GM18517 (cell line): ENCODE data around the gene NUTM2E.
"Not testable (repeated sequence)": the region's sequence is repeated elsewhere in the genome, so short reads cannot be mapped to it uniquely, and the experiment has no call there.

Source experiments
- ATAC-seq: cut with Tn5 transposase; IDR thresholded peaks from one replicate; pipeline ENCODE4 v1.9.1; 2021; ENCODE audit warnings: mild to moderate bottlenecking, moderate library complexity; ENCODE audit not compliant: unreplicated experiment

Gene NUTM2E

DNA sequence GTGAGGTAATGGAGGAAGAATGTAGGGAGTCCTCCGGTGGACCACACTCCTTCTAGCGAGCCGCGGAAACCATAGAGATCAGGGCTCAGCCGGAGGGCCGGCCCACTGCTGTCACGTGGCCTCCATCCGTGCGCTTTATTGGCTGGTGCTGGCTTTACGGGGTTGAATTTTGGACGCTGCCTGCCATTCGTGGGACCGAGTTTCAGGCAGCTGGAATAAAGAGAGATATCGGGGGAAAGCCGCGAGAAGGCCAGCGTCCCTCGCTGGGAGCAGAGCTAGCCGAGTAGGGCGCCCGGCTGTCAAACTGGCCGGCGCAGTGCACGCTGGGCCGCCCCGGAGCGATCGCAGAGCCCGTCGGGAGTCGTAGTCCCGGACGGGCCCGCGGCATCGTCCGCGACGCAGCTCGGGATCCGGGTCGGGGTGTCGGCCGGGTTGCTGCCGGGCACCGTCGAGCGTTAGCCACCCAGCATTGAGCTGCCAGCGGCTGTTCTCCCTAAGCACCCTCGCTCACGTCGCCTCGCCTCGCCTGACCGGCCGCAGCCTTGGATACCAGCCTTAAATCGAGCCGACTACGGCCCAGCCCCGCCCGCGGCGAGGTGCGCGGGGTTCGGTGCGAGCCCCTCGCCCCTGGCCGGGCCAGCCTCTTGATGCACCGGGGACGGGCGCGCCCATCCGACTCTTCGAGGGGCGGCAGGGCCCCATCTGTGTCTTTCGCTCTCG is at the start of gene NUTM2E:
TSS of gene NUTM2E (plus strand) at position 244 of the 720 bp plus-strand sequence. CDS start 15,002 bp downstream, outside the sequence.
- peak; percentile 97 for ATAC-seq

DNA sequence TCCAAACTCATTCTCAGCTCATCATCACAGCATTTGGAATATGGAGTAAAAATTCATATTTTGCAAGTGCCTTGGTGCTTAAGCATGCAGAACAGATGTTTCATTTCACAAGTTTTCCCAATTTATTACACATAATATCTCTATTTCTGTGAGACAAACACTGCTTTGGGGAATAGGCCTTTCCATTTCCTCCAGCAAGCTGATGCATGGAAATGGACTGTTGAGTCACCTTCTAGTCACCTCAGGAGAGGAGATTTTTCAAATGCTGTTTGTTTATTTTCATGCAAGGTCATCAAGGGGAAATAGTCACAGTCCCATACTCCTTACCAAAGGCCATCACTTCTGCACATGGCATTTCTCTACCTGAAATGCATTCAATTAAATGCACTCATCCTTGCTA is 48.5 kb upstream of the NUTM2E start:
- not testable (repeated sequence) for ATAC-seq

DNA sequence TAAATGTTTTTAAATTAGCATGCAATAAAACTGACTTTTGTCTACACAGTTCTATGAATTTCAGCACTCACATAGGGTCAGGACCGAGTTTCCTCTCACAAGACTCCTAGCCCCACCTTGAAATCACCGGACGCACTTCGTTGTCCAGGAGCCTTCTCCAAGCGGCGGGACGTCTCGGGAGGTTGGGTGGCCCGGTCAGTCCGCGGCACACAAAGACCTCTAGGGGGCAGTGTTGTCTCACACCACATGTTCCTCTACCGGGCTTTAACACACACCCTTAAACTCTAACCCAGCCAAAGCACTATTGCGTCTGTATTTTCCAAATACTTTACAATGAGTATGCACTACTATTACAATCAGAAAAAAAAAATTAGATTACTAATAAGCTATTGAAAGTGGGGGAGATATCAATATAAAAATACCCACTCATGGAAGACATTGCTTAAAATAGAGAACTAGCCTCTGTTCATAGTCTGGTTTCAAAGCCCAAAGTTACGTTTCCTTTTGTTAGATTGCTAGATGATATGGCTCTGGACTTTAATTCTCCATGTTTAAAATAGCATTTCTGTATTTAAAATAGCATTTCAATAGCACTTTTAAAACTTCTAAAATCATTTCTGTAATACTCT is 47.1 kb upstream of the NUTM2E start:
- ATAC-seq = peak; percentile 87

- not testable (repeated sequence) for ATAC-seq
These were observed 46.5 kb upstream of the NUTM2E start for GRCh38 chr10:79779992-79780391.

- ATAC-seq = not testable (repeated sequence)
These were observed 45.0 kb upstream of the NUTM2E start for GRCh38 chr10:79781584-79781983.

DNA sequence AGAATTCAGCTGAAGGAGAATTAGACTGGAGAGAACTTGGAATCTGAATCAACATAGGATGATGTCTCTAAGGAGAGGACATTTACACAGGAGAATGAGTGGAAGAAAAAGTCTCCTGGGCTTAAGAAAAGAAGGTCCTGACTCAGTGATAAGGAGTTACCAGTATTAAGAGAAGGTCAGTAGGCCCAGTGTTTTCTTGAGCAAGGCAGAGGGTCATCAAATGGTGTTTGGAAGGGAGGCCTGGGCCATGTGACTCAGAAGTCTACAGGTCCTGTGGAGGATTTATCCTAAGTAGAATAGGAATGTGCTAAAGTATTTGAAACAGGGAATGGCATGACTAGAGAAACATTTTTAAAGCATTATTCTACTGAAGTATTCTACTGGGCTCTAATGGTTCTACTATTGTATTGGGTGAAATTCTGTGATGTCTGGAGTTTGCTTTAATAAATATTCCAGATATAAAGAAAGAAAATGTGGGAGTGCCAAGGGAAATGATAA is 39.0 kb upstream of the NUTM2E start:
- ATAC-seq = not testable (repeated sequence)

DNA sequence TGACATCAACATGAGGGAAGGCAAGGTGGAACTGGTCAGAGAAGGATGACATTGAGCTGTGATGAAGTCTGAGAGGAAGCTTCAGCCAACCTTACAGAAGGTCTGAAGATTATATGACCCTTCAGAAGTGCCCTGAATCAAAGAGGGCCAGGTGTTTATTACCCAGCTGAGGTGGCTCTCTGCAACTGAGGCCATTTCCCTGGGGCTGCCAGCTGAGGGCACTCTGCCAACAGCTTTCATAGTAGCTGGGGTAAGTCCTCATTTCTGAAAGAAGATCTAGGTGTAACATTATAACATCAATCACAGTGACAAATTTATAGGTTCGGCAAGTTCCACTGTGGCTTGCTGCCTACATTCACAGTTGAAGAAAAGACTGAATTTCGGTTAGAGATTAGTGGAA is 37.2 kb upstream of the NUTM2E start:
- ATAC-seq = not testable (repeated sequence)

- not testable (repeated sequence) for ATAC-seq
These were observed 34.5 kb upstream of the NUTM2E start for GRCh38 chr10:79791906-79792517.

- not testable (repeated sequence) for ATAC-seq
These were observed 27.2 kb upstream of the NUTM2E start for GRCh38 chr10:79799337-79799736.

- not testable (repeated sequence) for ATAC-seq
These were observed 20.7 kb upstream of the NUTM2E start for GRCh38 chr10:79805857-79806256.

DNA sequence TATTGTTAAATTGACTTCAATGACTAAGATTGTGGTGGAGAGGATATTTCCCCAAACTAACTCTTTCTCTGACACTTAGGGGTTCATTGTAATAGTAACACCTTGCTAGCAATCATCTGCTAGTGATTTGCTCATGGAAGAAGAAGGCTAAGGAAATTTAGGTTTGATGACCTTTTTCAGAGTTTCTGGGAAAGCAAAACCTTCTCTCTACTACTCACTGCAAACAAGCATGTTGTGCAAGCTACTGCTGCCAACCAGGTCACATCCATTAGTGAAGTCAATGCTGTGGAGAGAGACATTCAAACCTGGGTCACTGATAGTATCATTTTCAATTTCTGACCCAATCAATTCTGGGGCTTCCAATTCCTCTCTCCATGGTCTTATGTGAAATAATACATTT is 14.6 kb upstream of the NUTM2E start:
- not testable (repeated sequence) for ATAC-seq

GRCh38 chr10:79816290-79816689 is 10.2 kb upstream of the NUTM2E start:
- not testable (repeated sequence) for ATAC-seq

DNA sequence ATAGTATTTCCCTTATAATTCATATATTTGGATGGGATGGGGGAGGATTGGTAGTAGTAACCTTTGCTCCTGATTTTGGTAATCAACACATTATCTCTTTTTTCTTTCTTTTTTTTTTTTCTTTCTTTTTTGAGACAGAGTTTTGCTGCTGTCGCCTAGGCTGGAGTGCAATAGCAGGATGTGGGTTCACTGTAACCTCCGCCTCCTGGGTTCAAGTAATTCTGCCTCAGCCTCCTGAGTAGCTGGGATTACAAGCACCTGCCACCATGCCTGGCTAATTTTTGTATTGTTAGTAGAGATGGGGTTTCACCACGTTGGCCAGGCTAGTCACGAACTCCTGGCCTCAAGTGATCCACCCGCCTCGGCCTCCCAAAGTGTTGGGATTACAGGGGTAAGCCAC is 3.2 kb upstream of the NUTM2E start:
- ATAC-seq = not testable (repeated sequence)

GRCh38 chr10:79825587-79826011 is 940 bp upstream of the NUTM2E start:
- ATAC-seq = peak; percentile 4

- ATAC-seq = not testable (repeated sequence)
These were observed 426 bp upstream of the NUTM2E start for GRCh38 chr10:79826131-79826495.

- not testable (repeated sequence) for ATAC-seq
These were observed 7.3 kb downstream of the NUTM2E start for GRCh38 chr10:79833833-79834232.

DNA sequence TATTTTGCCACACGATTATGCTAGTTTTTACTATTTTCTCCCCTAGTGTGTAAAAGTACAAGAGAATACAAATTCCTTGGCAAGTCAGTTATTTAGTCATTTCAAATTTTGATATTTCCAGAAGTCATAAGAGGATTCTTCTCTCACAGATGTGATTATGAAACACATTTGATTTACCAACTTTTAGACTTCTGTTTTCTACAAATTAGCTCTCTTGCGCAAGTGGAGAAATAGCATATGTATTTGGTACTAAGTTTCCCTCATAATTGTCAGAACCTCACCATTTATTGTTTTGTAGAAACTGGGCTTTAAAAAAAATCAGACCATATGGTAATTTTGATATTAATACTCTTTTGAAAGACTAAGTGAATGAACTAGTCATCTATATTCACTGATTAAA is 9.4 kb downstream of the NUTM2E start:
- ATAC-seq = not testable (repeated sequence)

DNA sequence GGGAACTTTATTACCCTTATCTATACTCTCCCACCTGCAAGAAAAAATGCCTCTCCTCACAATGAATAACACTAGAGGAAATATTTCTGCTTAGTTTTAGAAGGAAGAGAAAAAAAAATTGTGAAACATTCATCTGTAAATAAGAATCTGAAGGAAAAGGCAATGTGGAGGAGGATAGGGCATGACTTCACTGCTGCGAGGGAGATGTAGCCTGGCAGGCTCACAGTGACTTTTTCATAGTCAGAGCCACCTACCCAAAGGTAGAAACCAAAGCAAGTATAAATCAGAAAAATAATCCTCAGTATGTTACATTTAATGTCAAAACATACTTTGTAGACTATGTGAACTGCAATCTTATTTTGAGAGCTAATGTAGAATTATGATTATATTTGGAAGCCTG is 10.4 kb downstream of the NUTM2E start:
- ATAC-seq = not testable (repeated sequence)

DNA sequence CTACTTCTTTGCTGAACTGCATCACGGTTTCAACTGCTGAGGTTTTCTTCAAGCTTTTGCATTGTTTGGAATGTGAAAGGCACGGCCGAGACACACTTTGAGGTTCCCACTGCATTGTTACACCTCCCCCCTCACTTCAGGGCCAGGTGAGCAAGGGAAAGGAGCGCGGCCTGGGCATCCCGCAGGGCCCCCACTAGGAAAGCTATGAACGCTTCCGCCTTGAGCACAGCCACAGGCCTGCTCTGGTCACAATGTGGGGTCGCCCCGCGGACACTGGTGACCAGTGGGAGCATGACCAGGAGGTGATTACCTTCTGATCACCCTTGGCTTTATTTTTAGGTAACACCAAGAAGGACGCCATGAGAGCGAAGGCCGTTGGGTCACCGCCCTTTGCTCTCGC is 11.9 kb downstream of the NUTM2E start:
- ATAC-seq = not testable (repeated sequence)

GRCh38 chr10:79853191-79853854 is 26.8 kb downstream of the NUTM2E start:
- ATAC-seq = not testable (repeated sequence)

DNA sequence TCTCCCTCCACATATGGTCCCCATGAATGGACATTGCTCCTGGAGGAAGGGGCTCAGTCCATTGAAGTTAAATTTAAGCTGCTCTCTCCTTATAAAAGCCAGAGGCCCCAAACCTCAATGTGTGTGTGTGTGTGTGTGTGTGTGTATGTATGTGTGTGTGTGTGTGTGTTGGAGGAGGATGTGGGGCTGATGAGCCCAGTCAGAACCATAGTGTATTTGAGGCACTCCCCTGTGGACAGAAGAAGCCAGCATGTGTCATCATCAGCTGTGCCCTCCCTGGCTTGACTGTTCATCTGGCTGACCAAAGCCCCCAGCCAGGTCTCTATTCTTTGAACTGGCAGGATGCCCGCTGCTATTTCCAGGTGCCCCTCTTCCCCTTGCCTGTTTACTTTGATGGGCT is 35.7 kb downstream of the NUTM2E start:
- ATAC-seq = not testable (repeated sequence)
